Stimulated activated CD4-positive, alpha-beta T cell treated with anti-CD3 and anti-CD28 coated beads, Interleukin-15, amount 100 ng/mL, for 24 hours (primary cell): ENCODE data around the gene WDR13.
"Not testable (repeated sequence)": the region's sequence is repeated elsewhere in the genome, so short reads cannot be mapped to it uniquely, and the experiment has no call there.

Source experiments
- DNase-seq: peaks from one replicate; pipeline ENCODE4 v3.0.0-alpha.2; 2020

WDR13 gene

DNA sequence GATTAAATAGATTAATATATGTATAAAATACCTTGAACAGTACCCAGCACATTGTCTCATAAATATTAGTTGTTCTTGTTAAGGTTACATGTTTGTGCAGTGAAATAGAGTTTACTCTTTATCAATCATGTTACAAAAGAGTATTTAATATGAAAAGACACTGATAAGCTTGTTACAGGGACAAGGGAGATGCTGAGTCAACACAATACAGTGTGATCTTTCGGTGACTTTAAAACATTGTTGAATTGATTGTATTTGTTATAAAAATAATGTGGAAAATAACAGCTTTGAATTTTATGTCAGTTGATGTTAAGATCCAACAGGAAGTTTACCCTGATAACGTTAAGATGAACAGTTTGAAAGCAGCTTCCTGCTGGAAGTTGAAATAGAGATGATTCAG is 1.4 kb upstream of the WDR13 start:
- no peak for DNase-seq

DNA sequence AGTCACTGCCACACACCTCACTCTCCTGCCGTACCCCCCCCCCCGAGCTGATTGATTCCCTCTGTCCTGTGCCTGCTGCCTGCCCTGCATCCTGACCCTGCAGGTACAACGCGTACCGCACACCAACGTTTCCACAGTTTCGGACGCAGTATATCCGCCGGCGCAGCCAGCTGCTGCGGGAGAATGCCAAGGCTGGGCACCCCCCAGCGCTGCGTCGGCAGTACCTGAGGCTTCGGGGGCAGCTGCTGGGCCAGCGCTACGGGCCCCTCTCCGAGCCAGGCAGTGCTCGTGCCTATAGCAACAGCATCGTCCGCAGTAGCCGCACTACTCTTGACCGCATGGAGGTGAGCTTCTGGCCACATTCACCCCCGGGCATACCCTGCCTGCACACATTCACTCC is 1.3 kb downstream of the WDR13 start:
- DNase-seq = no peak

DNA sequence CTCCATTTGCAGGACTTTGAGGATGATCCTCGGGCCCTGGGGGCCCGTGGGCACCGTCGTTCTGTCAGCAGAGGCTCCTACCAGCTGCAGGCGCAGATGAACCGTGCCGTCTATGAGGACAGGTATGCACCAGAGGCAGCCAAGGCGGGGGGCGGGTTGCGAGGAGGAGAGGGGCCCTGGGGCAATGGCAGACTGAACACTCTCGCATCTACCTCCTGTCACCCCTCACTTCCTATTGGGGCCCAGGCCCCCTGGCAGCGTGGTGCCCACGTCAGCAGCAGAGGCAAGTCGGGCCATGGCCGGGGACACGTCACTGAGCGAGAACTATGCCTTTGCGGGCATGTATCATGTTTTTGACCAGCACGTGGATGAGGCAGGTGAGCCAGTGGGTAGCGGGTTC is 2.0 kb downstream of the WDR13 start:
- no peak for DNase-seq

DNA sequence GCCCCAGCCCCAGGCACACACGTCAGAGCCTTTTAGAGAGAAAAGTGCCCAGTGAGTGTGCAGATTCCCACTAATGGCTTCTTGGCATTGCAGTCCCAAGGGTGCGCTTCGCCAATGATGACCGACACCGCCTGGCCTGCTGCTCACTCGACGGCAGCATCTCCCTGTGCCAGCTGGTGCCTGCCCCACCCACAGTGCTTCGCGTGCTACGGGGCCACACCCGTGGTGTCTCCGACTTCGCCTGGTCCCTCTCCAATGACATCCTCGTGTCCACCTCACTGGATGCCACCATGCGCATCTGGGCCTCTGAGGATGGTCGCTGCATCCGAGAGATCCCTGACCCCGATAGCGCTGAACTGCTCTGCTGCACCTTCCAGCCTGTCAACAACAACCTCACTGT is 2.9 kb downstream of the WDR13 start:
- DNase-seq = no peak

DNA sequence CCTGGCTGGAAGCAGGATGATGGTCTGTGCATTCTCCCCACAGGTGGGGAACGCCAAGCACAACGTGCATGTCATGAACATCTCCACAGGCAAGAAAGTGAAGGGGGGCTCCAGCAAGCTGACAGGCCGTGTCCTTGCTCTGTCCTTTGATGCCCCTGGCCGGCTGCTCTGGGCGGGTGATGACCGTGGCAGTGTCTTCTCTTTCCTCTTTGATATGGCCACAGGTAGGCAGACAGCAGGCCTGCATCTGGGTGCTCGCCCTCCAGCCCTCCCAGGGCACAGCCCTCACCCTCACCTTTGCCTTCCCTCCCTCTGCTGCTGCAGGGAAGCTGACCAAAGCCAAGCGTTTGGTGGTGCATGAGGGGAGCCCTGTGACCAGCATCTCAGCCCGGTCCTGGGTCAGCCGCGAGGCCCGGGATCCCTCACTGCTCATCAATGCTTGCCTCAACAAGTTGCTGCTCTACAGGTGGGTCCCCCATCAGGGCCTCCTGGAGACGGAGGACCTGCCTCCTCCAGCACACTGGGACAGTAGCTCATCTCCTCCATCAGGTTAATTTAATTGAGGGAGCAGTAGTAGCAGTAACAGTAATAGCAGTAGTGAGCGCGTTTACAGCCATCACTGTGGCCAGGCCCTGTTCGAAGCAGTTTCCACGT is 4.6 kb downstream of the WDR13 start:
- DNase-seq = no peak

- no peak for DNase-seq
Measured at GRCh38 chrX:48604701-48605100, 7.4 kb downstream of the WDR13 start.

- DNase-seq = no peak
Measured at GRCh38 chrX:48606091-48606490, 8.8 kb downstream of the WDR13 start.

GRCh38 chrX:48611703-48612102 is 14.4 kb downstream of the WDR13 start:
- no peak for DNase-seq

GRCh38 chrX:48613502-48614160 is 16.3 kb downstream of the WDR13 start:
- no peak for DNase-seq

DNA sequence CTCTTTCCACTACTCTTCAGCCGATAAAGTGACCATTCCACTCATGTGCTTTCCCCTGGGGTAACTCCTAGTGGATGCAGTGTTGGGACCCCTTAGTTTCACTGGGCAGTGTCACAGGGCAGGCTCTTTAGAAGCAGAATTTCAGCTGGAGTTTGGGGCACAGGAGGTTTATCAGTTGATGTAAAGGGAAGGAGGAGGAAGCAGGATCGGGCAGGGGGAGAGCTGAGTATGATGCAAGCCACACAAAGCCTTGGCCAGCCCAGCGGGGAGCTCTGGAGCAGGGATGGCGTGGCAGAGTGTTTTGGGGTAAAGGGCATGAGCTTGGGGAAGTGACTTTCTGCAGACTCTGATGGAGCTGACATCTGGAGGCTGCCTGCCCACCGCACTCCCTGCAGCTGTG is 19.3 kb downstream of the WDR13 start:
- DNase-seq = no peak

- no peak for DNase-seq
Measured at GRCh38 chrX:48617542-48618340, 20.4 kb downstream of the WDR13 start.

DNA sequence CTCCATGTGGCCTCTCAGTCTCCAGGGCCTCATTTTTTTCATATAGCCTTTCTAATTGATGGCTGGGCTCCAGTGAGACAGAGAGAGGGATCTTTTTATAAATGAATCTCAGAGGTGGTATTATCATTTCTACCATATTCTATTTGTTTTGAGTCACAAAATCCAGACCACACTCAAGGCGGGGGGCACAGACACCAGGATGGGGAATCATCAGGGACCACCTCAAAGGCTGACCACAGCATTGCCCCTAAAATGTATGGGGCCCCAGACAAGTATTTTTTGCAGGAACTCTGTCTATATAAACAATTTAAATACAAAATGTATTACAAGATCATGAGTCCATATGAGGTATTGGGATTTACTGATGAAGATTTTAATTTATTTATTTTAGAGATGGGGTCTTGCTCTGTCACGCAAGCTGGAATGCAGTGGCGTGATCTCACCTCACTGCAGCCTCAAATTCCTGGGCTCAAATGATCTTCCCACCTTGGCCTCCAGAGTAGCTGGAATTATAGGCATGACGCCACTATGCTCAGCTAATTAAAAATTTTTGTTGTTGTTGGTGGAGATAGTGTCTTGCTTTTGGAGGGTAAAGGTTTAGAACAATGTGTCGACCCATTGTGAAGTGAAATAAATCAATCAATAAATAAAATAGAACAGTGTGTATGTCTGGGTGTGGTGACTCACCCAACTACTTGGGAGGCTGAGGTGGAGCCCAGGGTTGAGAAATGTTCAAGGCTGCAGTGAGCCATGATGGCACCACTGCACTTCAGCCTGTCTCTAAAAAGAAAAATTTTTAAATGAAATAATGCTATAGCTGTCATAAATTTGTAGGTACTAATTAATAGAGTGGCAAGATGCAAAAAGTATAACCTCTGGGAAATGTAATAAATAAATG is 29.4 kb downstream of the WDR13 start:
- no peak for DNase-seq

DNA sequence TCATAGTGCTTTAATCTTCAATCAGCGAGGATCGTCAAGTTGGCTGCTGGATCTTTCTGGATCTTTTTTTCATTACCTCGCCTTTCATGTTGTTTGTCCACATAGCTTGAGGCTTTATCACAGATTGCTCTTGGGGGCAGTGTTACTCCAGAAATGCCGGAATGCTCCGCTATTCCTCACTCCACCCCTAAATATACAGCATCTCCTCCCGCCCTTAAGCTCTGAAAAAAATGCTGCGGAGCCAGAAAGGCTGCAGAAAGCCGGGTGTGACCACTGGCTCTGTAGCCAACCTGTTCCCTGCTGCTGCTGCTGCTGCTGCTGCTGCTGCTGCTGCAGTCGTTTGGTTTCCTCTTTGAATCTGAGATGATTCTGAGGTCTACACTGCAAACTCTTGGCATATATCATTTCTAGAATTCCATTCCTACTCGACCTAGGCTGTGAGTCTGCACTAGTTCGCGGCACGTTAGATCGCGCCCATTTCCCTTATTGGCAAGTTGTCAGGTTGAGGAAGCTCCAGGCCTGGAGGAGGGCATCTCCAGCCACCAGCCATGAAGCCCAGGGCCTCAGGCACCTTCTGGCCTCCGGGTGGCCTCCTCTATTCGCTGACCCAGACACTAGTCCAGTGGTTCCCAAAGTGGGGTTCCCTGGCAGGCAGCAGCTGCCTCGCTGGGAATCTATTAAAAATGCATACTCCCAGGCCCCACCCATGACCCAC is 34.2 kb downstream of the WDR13 start:
- peak; percentile 69 for DNase-seq

DNA sequence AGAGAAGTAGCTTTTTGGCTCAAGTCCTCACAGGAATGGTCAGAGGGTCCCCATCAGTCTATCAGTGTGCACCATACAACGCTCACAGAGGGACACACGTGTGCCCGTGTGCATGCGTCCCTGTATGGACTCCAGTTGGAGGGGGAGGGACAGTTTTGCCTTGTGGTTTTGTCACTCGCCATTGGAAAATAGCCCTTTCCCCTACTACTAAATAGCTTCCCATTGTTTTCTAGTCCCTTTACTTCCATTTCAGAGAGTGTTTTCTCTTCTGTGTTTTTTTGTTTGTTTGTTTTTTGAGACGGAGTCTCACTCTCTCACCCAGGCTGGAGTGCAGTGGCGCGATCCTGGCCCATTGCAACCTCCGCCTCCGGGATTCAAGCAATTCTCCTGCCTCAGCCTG is 34.9 kb downstream of the WDR13 start:
- DNase-seq = no peak

- no peak for DNase-seq
Measured at GRCh38 chrX:48636301-48636700, 39.0 kb downstream of the WDR13 start.

DNA sequence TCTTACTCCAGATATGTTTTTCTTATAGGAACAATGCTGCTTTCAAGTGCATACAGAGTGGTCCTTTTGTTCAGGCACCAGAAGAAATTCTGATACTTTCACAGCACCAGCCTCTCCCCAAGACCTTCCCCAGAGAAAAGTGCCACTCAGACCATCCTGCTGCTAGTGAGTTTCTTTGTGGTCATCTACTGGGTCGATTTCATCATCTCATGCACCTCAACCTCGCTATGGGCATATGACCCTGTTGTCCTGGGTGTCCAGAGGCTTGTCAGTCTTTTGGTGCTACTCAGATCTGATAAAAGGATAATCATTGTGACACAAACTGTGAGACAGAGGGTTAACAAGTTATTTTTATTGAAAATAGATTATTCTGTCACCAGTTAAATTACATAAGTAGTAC is 39.5 kb downstream of the WDR13 start:
- no peak for DNase-seq

- no peak for DNase-seq
Measured at GRCh38 chrX:48645669-48646068, 48.4 kb downstream of the WDR13 start.

GRCh38 chrX:48648336-48648751 is 51.1 kb downstream of the WDR13 start:
- peak; percentile 6 for DNase-seq

GRCh38 chrX:48649102-48649501 is 51.8 kb downstream of the WDR13 start:
- no peak for DNase-seq

- DNase-seq = not testable (repeated sequence)
Measured at GRCh38 chrX:48652055-48652579, 54.8 kb downstream of the WDR13 start.

DNA sequence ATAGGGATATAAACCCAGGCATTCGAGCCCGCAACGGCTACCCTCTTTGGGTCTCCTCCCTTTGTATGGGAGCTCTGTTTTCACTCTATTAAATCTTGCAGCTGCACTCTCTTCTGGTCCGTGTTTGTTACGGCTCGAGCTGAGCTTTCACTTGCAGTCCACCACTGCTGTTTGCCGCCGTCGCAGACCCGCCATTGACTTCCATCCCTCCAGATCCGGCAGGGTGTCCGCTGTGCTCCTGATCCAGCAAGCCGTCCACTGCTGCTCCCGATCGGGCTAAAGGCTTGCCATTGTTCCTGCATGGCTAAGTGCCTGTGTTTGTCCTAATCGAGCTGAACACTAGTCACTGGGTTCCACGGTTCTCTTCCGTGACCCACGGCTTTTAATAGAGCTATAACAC is 57.5 kb downstream of the WDR13 start:
- DNase-seq = not testable (repeated sequence)
